GM23248 (cell line): ENCODE measurements around the gene RNF34. TPM values are rescaled to one million over a fixed set of nuclear protein-coding genes. Genes with fewer than 3 reads are reported as not detected.

Experiments used
- DNase-seq: peaks from one replicate; pipeline ENCODE4 v3.0.0-alpha.2; 2015
- H2AFZ ChIP-seq: fragments of 200-600 bp; sonication (generic); 2 replicates; pipeline ENCODE4 v1.6.1; 2016; ENCODE audit warnings: antibody characterized with exemption
- H3F3A ChIP-seq: fragments of 200-600 bp; sonication (generic); 2 replicates; pipeline ENCODE4 v1.6.1; 2016; ENCODE audit warnings: mild to moderate bottlenecking, antibody characterized with exemption, mixed run types; ENCODE audit not compliant: insufficient read depth
- H3K27ac ChIP-seq: fragments of 200-600 bp; sonication (generic); 2 replicates; pipeline ENCODE4 v1.5.1; 2016; ENCODE audit warnings: mild to moderate bottlenecking
- H3K27me3 ChIP-seq: fragments of 200-600 bp; sonication (generic); replicated peaks from 2 replicates; pipeline ENCODE4 v1.6.1; 2016; ENCODE audit warnings: mild to moderate bottlenecking; ENCODE audit not compliant: insufficient read depth
- H3K36me3 ChIP-seq: fragments of 200-600 bp; sonication (generic); 2 replicates; pipeline ENCODE4 v1.6.1; 2016; ENCODE audit warnings: low read depth, mild to moderate bottlenecking
- H3K4me1 ChIP-seq: fragments of 200-600 bp; sonication (generic); 2 replicates; pipeline ENCODE4 v1.6.1; 2016; ENCODE audit warnings: mild to moderate bottlenecking; ENCODE audit not compliant: insufficient read depth
- H3K4me2 ChIP-seq: fragments of 200-600 bp; sonication (generic); one replicate; pipeline ENCODE4 v1.6.1; 2016; ENCODE audit warnings: mild to moderate bottlenecking; ENCODE audit not compliant: unreplicated experiment
- H3K4me3 ChIP-seq: fragments of 200-600 bp; sonication (generic); 2 replicates; pipeline ENCODE4 v1.5.1; 2016; ENCODE audit warnings: mild to moderate bottlenecking
- H3K79me2 ChIP-seq: fragments of 200-600 bp; sonication (generic); 2 replicates; pipeline ENCODE4 v1.6.1; 2016; ENCODE audit warnings: mild to moderate bottlenecking; ENCODE audit not compliant: insufficient read depth
- H3K9ac ChIP-seq: fragments of 200-600 bp; sonication (generic); 2 replicates; pipeline ENCODE4 v1.6.1; 2016; ENCODE audit warnings: mild to moderate bottlenecking
- H3K9me2 ChIP-seq: fragments of 200-600 bp; sonication (generic); 2 replicates; pipeline ENCODE4 v1.6.1; 2016; ENCODE audit warnings: mixed run types, mild to moderate bottlenecking, moderate library complexity; ENCODE audit not compliant: insufficient read depth
- H3K9me3 ChIP-seq: fragments of 200-600 bp; sonication (generic); one replicate; pipeline ENCODE4 v1.6.1; 2017; ENCODE audit warnings: low read depth
- H4K20me1 ChIP-seq: fragments of 200-600 bp; sonication (generic); 2 replicates; pipeline ENCODE4 v1.6.0; 2016; ENCODE audit not compliant: insufficient read depth
- EZH2 ChIP-seq: fragments of 200-600 bp; sonication (generic); IDR thresholded peaks from 2 replicates; pipeline ENCODE4 v1.6.1; 2018; ENCODE audit warnings: antibody characterized with exemption, mild to moderate bottlenecking; ENCODE audit not compliant: insufficient read depth, poor library complexity, severe bottlenecking
- EZH2phosphoT487 ChIP-seq: fragments of 200-600 bp; sonication (generic); IDR thresholded peaks from 2 replicates; pipeline ENCODE4 v1.6.1; 2018; ENCODE audit warnings: antibody characterized with exemption, moderate library complexity, mild to moderate bottlenecking, low read depth; ENCODE audit not compliant: insufficient read depth
- WGBS, 2 experiments: methylation state at CpG; one replicate each; pipeline ENCODE4 v1.1.6; 2015 to 2017; ENCODE audit warnings: low lambda C conversion rate in 2 of 2, low coverage in 1 of 2; ENCODE audit errors: missing lambda C conversion rate in 2 of 2; 5-methylcytosine and 5-hydroxymethylcytosine counted together
- in situ Hi-C: fragments of 300-500 bp; cut with MboI; formaldehyde crosslinking; loops from 2 replicates; pipeline ENCODE4 v1.15.0; 2020
- polyA plus RNA-seq: library from polyadenylated mRNA; unstranded; fragments of >200 nt; fragmentation: Nextera tagmentation; extraction: Ambion mirVana; gene quantifications from 2 replicates; pipeline ENCODE4 v1.2.1, GENCODE V29; 2016
- total RNA-seq: library from RNA; depleted of rRNA; stranded (reverse); fragments of >200 nt; shearing (Covaris generic); gene quantifications from 2 replicates; pipeline ENCODE4 v1.2.3, GENCODE V29; 2014

The RNF34 gene
- total and polyA plus RNA-seq, 2 experiments from 2014 or later: 42.8 to 48.2 TPM

- H3K9ac ChIP-seq: no peak overlapping the region
- peak overlapping the region; percentile 32 for H3K27ac ChIP-seq
- peaks cover 4% of the 10 kb centered on the region; the same call in 1 of the 2 replicates for H3F3A ChIP-seq
- no peaks in the 10 kb centered on the region for H3K9me2 ChIP-seq
- peaks cover 13% of the 10 kb centered on the region; the same call in 1 of the 2 replicates for H3K4me1 ChIP-seq
- H3K36me3 ChIP-seq: no peaks in the 10 kb centered on the region
- H3K4me2 ChIP-seq: peak overlapping the region; percentile 18
- no peaks in the 10 kb centered on the region for H3K79me2 ChIP-seq
- H3K27me3 ChIP-seq: no peaks in the 10 kb centered on the region
- no peak overlapping the region for H3K4me3 ChIP-seq
- H3K9me3 ChIP-seq: no peaks in the 10 kb centered on the region
- H2AFZ ChIP-seq: peak overlapping the region; percentile 56
- no peaks in the 10 kb centered on the region for H4K20me1 ChIP-seq
- WGBS, 2 experiments: 37 to 50% methylated on average over 5 of the region's 5 CpGs
- TF ChIP-seq EZH2phosphoT487 (no peak), EZH2 (no peak)
- in situ Hi-C loops: no loop called here
- peak; percentile 82 for DNase-seq
These were observed 11.4 kb upstream of the RNF34 start for GRCh38 chr12:121388421-121388981.

GRCh38 chr12:121390856-121391255 lies 9.1 kb upstream of the RNF34 start:
- H4K20me1 ChIP-seq: no peaks in the 10 kb centered on the region
- in situ Hi-C loops: no loop called here

GRCh38 chr12:121391619-121392324 lies 8.1 kb upstream of the RNF34 start:
- Histone ChIP-seq H3K27ac (peak overlapping the region; percentile 22; the same call in 1 of the 2 replicates), H3K9ac (peak overlapping the region; percentile 33; the same call in 1 of the 2 replicates)
- in situ Hi-C loops: no loop called here

More at GRCh38 chr12:121390856-121391255, 9.1 kb upstream of the RNF34 start:
- WGBS, 2 experiments: 93% methylated on average over 2 of the region's 2 CpGs
- Histone ChIP-seq H3K4me2 (no peak overlapping the region), H2AFZ (no peak overlapping the region), H3K36me3 (no peaks in the 10 kb centered on the region), H3K4me1 (peaks cover 13% of the 10 kb centered on the region; the same call in 1 of the 2 replicates), H3K27ac (no peak overlapping the region), H3K9me3 (no peaks in the 10 kb centered on the region), H3K79me2 (no peaks in the 10 kb centered on the region), H3F3A (peaks cover 4% of the 10 kb centered on the region; the same call in 1 of the 2 replicates), H3K9me2 (no peaks in the 10 kb centered on the region), H3K4me3 (no peak overlapping the region), H3K9ac (no peak overlapping the region), H3K27me3 (no peaks in the 10 kb centered on the region)
- DNase-seq: no peak
- no peak for TF ChIP-seq EZH2
- no peak for TF ChIP-seq EZH2phosphoT487

GRCh38 chr12:121392325-121392716 lies 7.6 kb upstream of the RNF34 start:
- H4K20me1 ChIP-seq: no peaks in the 10 kb centered on the region
- no peak overlapping the region for H3K4me3 ChIP-seq
- no peak overlapping the region for H3K27ac ChIP-seq
- no peak for TF ChIP-seq EZH2
- TF ChIP-seq EZH2phosphoT487: no peak
- H3K36me3 ChIP-seq: no peaks in the 10 kb centered on the region
- DNase-seq: no peak
- in situ Hi-C loops: no loop called here
- H2AFZ ChIP-seq: peak overlapping the region; percentile 63
- H3F3A ChIP-seq: peaks cover 4% of the 10 kb centered on the region; the same call in 1 of the 2 replicates
- no peak overlapping the region for H3K9ac ChIP-seq
- H3K9me2 ChIP-seq: no peaks in the 10 kb centered on the region
- peaks cover 13% of the 10 kb centered on the region; the same call in 1 of the 2 replicates for H3K4me1 ChIP-seq
- no peak overlapping the region for H3K4me2 ChIP-seq
- no peaks in the 10 kb centered on the region for H3K27me3 ChIP-seq
- WGBS, 2 experiments: 36 to 46% methylated on average over 3 of the region's 3 CpGs
- H3K79me2 ChIP-seq: no peaks in the 10 kb centered on the region
- H3K9me3 ChIP-seq: no peaks in the 10 kb centered on the region

More at GRCh38 chr12:121391619-121392324, 8.1 kb upstream of the RNF34 start:
- 32 to 40% methylated on average over 10 of the region's 10 CpGs for WGBS, 2 experiments
- no peak for TF ChIP-seq EZH2
- TF ChIP-seq EZH2phosphoT487: no peak
- no peaks in the 10 kb centered on the region for H3K9me2 ChIP-seq
- peak overlapping the region; percentile 33 for H3K4me3 ChIP-seq
- peak overlapping the region; percentile 41 for H3K4me2 ChIP-seq
- H3K27me3 ChIP-seq: no peaks in the 10 kb centered on the region
- DNase-seq: peak; percentile 68
- H3K4me1 ChIP-seq: peaks cover 13% of the 10 kb centered on the region; the same call in 1 of the 2 replicates
- no peaks in the 10 kb centered on the region for H4K20me1 ChIP-seq
- no peaks in the 10 kb centered on the region for H3K9me3 ChIP-seq
- H3K36me3 ChIP-seq: no peaks in the 10 kb centered on the region
- H3K79me2 ChIP-seq: no peaks in the 10 kb centered on the region
- peaks cover 4% of the 10 kb centered on the region; the same call in 1 of the 2 replicates for H3F3A ChIP-seq
- peak overlapping the region; percentile 63 for H2AFZ ChIP-seq
